ENCODE data around the gene UTP4.
"Not testable (repeated sequence)": the region's sequence is repeated elsewhere in the genome, so short reads cannot be mapped to it uniquely, and the experiment has no call there.

Gene UTP4

GRCh38 chr16:69141014-69141413 lies 8.6 kb downstream of the UTP4 start:
- TF ChIP-seq TAF1 (IDR thresholded peaks at IDR 0.05; ENCODE audit: borderline replicate concordance, low read depth, low read length) = no peak
- TF ChIP-seq POLR2A (IDR thresholded peaks at IDR 0.05; ENCODE audit: low read depth, low read length) = no peak
- no peak for TF ChIP-seq POLR2AphosphoS5 (IDR thresholded peaks at IDR 0.05; ENCODE audit: low read depth, low read length)
- DNase-seq (ENCODE audit: insufficient read length) (no peak), FAIRE-seq (no peak)

DNA sequence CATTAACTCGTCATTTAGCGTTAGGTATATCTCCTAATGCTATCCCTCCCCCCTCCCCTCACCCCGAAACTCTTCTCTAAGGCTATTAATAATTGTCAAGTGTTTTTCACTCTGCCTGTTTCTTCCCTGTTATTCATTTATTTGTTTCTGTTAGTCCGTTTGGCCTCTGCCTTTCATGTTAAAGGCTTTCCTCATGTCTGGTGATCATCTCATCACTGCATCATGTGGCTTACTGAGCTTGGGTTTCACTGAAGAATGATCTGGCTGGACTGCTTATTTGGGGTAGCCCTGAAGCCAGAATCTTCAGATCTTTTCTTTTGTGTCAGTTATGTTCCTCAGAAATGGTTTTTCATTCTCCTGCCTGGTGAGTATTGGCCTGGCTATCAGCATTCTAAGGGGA lies 9.5 kb downstream of the UTP4 start:
- DNase-seq (ENCODE audit: insufficient read length) (no peak), FAIRE-seq (no peak)
- TF ChIP-seq POLR2A (IDR thresholded peaks at IDR 0.05; ENCODE audit: low read depth, low read length) (no peak), TAF1 (IDR thresholded peaks at IDR 0.05; ENCODE audit: borderline replicate concordance, low read depth, low read length) (no peak)

- no peak for FAIRE-seq
- no peak for TF ChIP-seq POLR2AphosphoS5 (IDR thresholded peaks at IDR 0.05; ENCODE audit: low read depth, low read length)
- no peak for TF ChIP-seq TAF1 (IDR thresholded peaks at IDR 0.05; ENCODE audit: borderline replicate concordance, low read depth, low read length)
- DNase-seq (ENCODE audit: insufficient read length) = no peak
Measured at GRCh38 chr16:69143116-69143515, 10.7 kb downstream of the UTP4 start.

DNA sequence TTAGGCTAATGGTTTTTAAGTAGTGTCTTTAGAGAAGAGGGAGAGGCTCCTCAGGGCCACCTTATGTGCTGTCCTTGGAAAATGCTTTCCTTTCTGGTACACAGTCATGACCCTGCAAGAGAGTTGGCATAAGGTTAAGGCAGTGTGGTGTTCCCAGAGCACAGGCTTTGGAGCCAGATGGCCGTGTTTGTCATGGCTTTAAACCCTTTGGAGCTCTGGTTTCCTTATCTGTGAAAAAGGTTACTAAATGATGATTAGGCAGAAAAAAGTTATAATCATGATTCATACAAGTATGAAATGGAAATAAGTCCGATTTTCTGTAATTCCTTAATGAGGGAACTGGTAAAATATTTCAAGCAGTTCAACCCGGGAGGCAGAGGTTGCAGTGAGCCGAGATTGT lies 13.2 kb downstream of the UTP4 start:
- FAIRE-seq (no peak), DNase-seq (ENCODE audit: insufficient read length) (no peak)
- TF ChIP-seq POLR2AphosphoS5 (IDR thresholded peaks at IDR 0.05; ENCODE audit: low read depth, low read length) = no peak
- TF ChIP-seq POLR2A (IDR thresholded peaks at IDR 0.05; ENCODE audit: low read depth, low read length) = no peak
- no peak for TF ChIP-seq TAF1 (IDR thresholded peaks at IDR 0.05; ENCODE audit: borderline replicate concordance, low read depth, low read length)

DNA sequence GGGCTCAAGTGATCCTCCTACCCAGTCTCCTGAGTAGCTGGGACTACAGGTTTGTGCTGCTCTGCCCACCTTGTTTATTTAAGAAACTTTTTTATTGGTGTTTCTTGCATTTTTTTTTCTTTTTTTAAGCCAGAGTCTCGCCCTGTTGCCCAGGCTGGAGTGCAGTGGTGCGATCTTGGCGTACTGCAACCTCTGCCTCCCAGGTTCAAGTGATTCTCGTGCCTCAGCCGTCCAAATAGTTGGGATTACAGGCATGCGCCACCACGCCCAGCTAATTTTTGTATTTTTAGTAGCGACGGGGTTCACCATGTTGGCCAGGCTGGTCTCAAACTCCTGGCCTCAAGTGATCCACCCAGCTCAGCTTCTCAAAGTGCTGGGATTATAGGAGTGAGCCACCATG lies 17.2 kb downstream of the UTP4 start:
- not testable (repeated sequence) for FAIRE-seq; DNase-seq (ENCODE audit: insufficient read length)

DNA sequence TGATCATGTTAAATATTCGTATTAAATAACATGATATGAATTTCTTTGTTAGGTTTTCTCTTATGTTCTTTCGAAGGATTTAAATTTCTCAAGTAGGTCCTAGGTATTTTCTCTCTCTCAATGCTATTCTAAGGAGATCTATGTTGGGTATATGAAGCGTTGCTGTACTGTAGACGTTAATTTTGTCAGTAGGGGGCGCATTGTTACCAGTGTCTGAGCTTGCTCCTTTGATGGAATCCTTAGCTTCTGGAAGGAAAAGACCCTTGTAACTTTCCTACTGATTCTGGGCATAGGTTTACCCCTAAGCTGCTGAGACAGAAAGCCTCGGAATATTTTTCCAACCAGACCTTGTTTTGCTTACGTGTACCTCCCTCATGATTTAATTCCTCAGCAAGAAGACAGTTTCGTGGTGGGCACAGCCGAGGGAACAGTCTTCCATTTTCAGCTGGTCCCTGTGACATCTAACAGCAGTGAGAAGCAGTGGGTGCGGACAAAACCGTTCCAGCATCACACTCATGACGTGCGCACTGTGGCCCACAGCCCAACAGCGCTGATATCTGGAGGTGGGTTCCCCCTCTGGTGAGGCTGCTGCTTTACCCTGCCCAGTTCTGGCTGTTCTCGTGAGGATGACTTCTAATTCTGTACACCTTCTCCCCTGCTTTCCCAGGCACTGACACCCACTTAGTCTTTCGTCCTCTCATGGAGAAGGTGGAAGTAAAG lies 17.9 kb downstream of the UTP4 start:
- TF ChIP-seq POLR2A (IDR thresholded peaks at IDR 0.05; ENCODE audit: low read depth, low read length) = no peak
- DNase-seq (ENCODE audit: insufficient read length) (peak; percentile 32), FAIRE-seq (peak; percentile 83)

- FAIRE-seq = no peak
Measured at GRCh38 chr16:69157196-69157595, 24.7 kb downstream of the UTP4 start.

GRCh38 chr16:69160192-69160591 lies 27.7 kb downstream of the UTP4 start:
- TF ChIP-seq TAF1 (IDR thresholded peaks at IDR 0.05; ENCODE audit: borderline replicate concordance, low read depth, low read length) (no peak), POLR2AphosphoS5 (IDR thresholded peaks at IDR 0.05; ENCODE audit: low read depth, low read length) (no peak), POLR2A (IDR thresholded peaks at IDR 0.05; ENCODE audit: low read depth, low read length) (no peak)
- FAIRE-seq (no peak), DNase-seq (ENCODE audit: insufficient read length) (no peak)

More at GRCh38 chr16:69157196-69157595, 24.7 kb downstream of the UTP4 start:
- no peak for DNase-seq (ENCODE audit: insufficient read length)
- TF ChIP-seq TAF1 (IDR thresholded peaks at IDR 0.05; ENCODE audit: borderline replicate concordance, low read depth, low read length) = no peak
- TF ChIP-seq POLR2AphosphoS5 (IDR thresholded peaks at IDR 0.05; ENCODE audit: low read depth, low read length) = no peak
- no peak for TF ChIP-seq POLR2A (IDR thresholded peaks at IDR 0.05; ENCODE audit: low read depth, low read length)

DNA sequence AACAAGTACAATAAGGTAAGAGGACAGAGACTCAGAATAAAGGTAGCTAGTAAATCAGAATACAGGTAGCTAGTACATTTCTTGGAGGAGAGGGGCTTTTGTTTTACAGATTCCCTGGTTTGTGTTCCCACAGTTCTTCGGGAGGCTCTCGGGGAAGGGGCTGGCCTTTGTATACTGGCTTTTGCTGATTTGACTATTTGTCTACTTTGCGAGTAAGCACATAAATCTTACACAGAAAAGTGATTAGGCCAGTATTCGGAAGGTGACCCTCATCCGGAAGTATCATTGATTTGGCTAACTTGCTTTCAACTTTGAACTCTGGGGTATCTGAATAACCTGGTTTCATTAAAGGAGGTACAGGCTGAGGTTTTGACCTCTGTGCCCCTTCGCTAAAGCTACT lies 33.1 kb downstream of the UTP4 start:
- DNase-seq (ENCODE audit: insufficient read length) (no peak), FAIRE-seq (no peak)
- no peak for TF ChIP-seq POLR2AphosphoS5 (IDR thresholded peaks at IDR 0.05; ENCODE audit: low read depth, low read length)
- no peak for TF ChIP-seq TAF1 (IDR thresholded peaks at IDR 0.05; ENCODE audit: borderline replicate concordance, low read depth, low read length)
- no peak for TF ChIP-seq POLR2A (IDR thresholded peaks at IDR 0.05; ENCODE audit: low read depth, low read length)

DNA sequence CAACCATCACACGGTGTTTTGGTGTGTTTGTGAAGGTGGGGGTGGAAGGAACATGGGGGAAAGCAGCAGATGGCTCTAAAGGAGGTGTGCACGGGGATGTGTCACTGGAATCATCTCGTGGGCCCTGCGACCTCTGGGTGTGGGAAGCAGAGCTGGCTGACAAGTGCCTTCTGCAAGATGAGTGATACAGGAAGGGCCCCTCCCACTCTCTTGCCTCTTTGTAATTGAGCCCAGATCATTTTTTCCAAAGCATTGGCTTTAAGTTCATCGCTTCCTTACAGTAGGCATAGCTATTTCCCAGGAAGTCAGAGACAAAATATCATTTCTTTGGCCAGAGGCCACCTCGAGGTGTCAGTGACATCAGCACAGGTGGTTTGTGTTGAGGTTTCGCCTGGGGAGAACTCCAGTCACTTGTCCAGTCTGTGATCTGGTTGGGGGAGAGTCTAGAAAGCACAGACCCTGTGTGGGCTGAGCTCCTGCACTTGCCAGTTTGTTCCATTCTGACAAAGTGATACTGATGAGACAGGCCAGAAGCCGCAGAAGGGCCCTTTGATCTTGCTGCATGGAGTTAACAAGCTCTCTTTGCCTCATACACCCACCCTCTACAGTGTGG lies 33.9 kb downstream of the UTP4 start:
- TF ChIP-seq POLR2A (IDR thresholded peaks at IDR 0.05; ENCODE audit: low read depth, low read length) (no peak), POLR2AphosphoS5 (IDR thresholded peaks at IDR 0.05; ENCODE audit: low read depth, low read length) (no peak), TAF1 (IDR thresholded peaks at IDR 0.05; ENCODE audit: borderline replicate concordance, low read depth, low read length) (no peak)
- FAIRE-seq (no peak), DNase-seq (ENCODE audit: insufficient read length) (no peak)

DNA sequence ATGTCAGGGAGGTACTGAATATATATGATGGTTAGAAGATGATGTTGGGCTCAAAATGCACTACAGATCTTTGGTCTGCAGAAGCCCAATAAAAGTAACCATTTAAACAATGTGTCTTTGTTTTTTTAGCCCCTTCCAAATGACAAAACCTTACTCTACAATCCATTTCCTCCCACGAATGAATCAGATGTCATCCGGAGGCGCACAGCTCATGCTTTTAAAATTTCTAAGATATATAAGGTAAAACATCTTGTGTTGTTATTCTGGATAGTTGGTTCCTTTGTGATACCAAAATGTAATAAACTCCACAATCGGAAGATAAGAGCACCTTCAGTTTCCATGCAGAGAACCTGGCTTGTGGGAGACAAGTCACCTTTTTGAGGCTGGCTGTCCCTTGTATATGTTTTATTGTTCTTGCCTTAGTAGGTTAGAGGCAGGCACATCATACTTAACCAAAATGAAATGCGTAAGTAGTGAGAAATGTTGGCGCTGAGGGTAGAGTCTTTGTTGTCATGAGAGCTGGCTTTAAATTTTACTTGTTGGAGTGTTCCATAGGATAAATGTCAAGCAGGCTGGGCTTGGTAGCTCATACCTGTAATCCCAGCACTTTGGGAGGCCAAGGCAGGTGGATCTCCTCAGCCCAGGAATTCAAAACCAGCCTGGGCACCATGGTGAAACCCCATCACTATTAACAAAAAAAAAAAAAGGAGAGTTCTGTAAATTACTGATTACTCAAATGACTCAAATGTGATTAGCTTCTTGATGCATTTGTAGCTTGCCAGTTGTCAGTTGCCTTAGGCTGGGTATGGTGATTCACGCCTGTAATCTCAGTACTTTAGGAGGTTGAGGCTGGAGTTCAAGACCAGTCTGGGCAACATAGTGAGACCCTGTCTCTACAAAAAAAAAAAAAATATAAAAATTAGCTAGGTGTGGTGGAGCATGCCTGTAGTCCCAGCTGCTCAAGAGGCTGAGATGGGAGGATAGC lies 34.8 kb downstream of the UTP4 start:
- DNase-seq (ENCODE audit: insufficient read length) = no peak
- no peak for FAIRE-seq

GRCh38 chr16:69169051-69169450 lies 36.6 kb downstream of the UTP4 start:
- DNase-seq (ENCODE audit: insufficient read length) = no peak
- TF ChIP-seq POLR2A (IDR thresholded peaks at IDR 0.05; ENCODE audit: low read depth, low read length) (no peak), TAF1 (IDR thresholded peaks at IDR 0.05; ENCODE audit: borderline replicate concordance, low read depth, low read length) (no peak), POLR2AphosphoS5 (IDR thresholded peaks at IDR 0.05; ENCODE audit: low read depth, low read length) (no peak)
- FAIRE-seq = no peak

More for the DNA sequence above, 34.8 kb downstream of the UTP4 start:
- TF ChIP-seq POLR2AphosphoS5 (IDR thresholded peaks at IDR 0.05; ENCODE audit: low read depth, low read length) (no peak), POLR2A (IDR thresholded peaks at IDR 0.05; ENCODE audit: low read depth, low read length) (no peak), TAF1 (IDR thresholded peaks at IDR 0.05; ENCODE audit: borderline replicate concordance, low read depth, low read length) (no peak)
